HG02885 (cell line): Measurements from ENCODE around the gene STIP1.

Experiments
- ATAC-seq: cut with Tn5 transposase; IDR thresholded peaks from one replicate; pipeline ENCODE4 v1.9.1; 2021; ENCODE audit warnings: mild to moderate bottlenecking; ENCODE audit not compliant: unreplicated experiment, poor library complexity

The STIP1 gene

GRCh38 chr11:64247729-64248531, 62.0 kb downstream of the STIP1 start:
- no peak for ATAC-seq

DNA sequence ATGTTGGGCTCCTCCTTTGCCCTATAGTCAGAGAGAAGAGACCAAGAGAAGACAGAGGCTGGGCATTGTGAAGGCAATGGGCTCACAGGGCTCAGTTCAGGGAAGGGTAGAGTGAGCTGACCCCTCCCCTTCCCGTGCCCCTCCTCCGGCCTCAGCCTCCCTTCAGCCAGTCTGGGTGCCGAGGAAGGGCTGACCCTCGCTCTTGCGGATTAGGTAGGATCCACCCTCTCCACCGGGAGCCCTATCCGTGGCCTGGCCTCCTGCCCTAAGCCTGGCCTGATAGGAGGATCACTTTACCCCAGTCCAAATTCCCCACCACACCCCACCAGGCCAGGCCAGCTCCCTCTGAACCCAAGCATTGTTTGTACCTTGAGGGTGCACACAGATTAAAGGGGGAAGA, 62.6 kb downstream of the STIP1 start:
- no peak for ATAC-seq

- no peak for ATAC-seq
Measured at GRCh38 chr11:64249038-64249437, 63.1 kb downstream of the STIP1 start.

GRCh38 chr11:64249563-64250414, 63.8 kb downstream of the STIP1 start:
- ATAC-seq, result no peak

GRCh38 chr11:64250415-64251015, 64.5 kb downstream of the STIP1 start:
- ATAC-seq, result no peak

- ATAC-seq, result peak; percentile 58
Measured at GRCh38 chr11:64251016-64251752, 65.2 kb downstream of the STIP1 start, which contains the start of gene PLCB3. Gene PLCB3 (plus strand): TSS chr11:64251530. CDS start chr11:64251650, 120 bp downstream.

GRCh38 chr11:64251753-64252002, 65.7 kb downstream of the STIP1 start:
- no peak for ATAC-seq

- no peak for ATAC-seq
Measured at GRCh38 chr11:64252003-64252872, 66.3 kb downstream of the STIP1 start.

GRCh38 chr11:64253043-64253442, 67.1 kb downstream of the STIP1 start:
- ATAC-seq, result no peak

GRCh38 chr11:64253481-64253880, 67.5 kb downstream of the STIP1 start:
- ATAC-seq, result no peak
